Measurements from ENCODE around the gene RNF10.
"Not testable (repeated sequence)": the region's sequence is repeated elsewhere in the genome, so short reads cannot be mapped to it uniquely, and the experiment has no call there.

RNF10 gene

DNA sequence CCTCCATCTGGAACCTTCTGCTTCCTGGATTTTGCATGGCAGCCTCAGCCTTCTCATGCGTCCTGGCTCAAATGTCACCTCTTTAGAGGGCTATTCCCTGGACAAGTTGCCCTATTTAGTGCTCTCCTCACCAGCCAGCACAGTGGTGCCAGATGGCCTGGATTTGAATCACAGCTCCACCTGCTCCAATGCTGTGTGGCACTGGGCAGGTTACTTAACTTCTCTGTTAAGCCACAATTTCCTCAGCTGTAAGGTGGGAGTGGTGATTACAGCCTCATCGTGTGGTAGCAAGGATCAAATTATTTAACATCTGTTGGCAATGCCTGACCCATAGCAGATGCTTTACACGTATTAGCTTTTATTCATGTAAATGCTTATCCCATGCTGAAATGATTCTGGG, 63.7 kb downstream of the RNF10 start:
- H3K9me3 ChIP-seq (ENCODE audit: control insufficient read depth, insufficient read depth, low read length): no peaks in the 10 kb centered on the region
- no peak for TF ChIP-seq EZH2phosphoT487 (IDR thresholded peaks at IDR 0.05; ENCODE audit: borderline replicate concordance, low read length)
- TF ChIP-seq CTCF (IDR thresholded peaks at IDR 0.05; ENCODE audit: low read depth, low read length, poor library complexity, severe bottlenecking): no peak
- H4K20me1 ChIP-seq (ENCODE audit: control insufficient read depth, insufficient read depth, low read depth, low read length): no peaks in the 10 kb centered on the region
- no peaks in the 10 kb centered on the region for H3K4me1 ChIP-seq (ENCODE audit: control insufficient read depth, low read length)
- no peaks in the 10 kb centered on the region for H3K79me2 ChIP-seq (ENCODE audit: control insufficient read depth, low read length)
- H3K36me3 ChIP-seq (ENCODE audit: control insufficient read depth, low read length): no peaks in the 10 kb centered on the region
- H3K27ac ChIP-seq (ENCODE audit: low read depth, low read length): no peak overlapping the region
- H3K4me3 ChIP-seq (ENCODE audit: low read length): no peak overlapping the region
- H3F3A ChIP-seq (ENCODE audit: control insufficient read depth, insufficient read depth): no peaks in the 10 kb centered on the region
- H3K4me2 ChIP-seq (ENCODE audit: low read length): no peak overlapping the region
- H3K9me2 ChIP-seq (replicated peaks; ENCODE audit: control insufficient read depth, low read length): no peaks in the 10 kb centered on the region
- H3K27me3 ChIP-seq (ENCODE audit: control insufficient read depth, low read length): peaks cover 29% of the 10 kb centered on the region

DNA sequence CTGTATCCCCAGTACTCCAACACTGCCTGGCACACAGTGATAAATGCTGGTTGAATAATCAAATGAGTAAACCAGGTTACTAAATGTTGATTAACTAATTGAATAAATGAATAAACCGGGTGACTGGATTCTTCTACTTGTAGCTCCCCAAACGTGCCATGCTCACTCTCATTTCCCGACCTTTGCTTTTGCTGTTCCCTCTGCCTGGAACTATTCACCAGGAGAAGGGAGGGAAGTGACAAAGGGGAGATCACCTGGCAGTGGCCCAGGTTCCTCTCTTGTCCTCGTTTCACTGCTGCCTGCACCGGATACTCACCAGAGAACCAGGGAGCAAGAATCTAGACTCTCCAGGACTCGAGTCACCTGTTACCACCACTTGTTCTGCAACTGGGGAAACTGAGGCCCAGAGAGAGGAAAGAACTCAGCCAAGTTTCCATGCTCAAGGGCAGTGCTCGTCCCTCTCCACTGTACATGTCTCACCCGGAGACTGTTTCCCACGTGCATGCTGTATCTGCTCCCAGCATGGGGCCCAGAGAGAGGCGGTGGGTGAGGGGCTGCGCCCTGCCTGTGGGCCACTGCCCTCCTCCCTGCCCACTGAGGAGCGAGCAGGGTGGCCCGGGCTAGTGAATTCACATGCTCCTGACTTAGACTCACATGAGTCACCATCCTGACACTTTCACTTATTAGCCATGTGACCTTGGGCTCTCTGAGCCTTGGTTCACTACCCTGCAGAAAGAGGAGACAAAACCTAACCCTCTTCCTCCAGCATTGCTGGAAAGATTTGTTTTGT, 64.7 kb downstream of the RNF10 start:
- no peaks in the 10 kb centered on the region for H3K9me3 ChIP-seq (ENCODE audit: control insufficient read depth, insufficient read depth, low read length)
- no peak overlapping the region for H3K4me3 ChIP-seq (ENCODE audit: low read length)
- H3K79me2 ChIP-seq (ENCODE audit: control insufficient read depth, low read length): no peaks in the 10 kb centered on the region
- no peak overlapping the region for H3K27ac ChIP-seq (ENCODE audit: low read depth, low read length)
- no peaks in the 10 kb centered on the region for H3K36me3 ChIP-seq (ENCODE audit: control insufficient read depth, low read length)
- no peaks in the 10 kb centered on the region for H3K4me1 ChIP-seq (ENCODE audit: control insufficient read depth, low read length)
- H3F3A ChIP-seq (ENCODE audit: control insufficient read depth, insufficient read depth): no peaks in the 10 kb centered on the region
- H3K9me2 ChIP-seq (replicated peaks; ENCODE audit: control insufficient read depth, low read length): no peaks in the 10 kb centered on the region
- no peaks in the 10 kb centered on the region for H4K20me1 ChIP-seq (ENCODE audit: control insufficient read depth, insufficient read depth, low read depth, low read length)
- H3K4me2 ChIP-seq (ENCODE audit: low read length): no peak overlapping the region
- peaks cover 29% of the 10 kb centered on the region for H3K27me3 ChIP-seq (ENCODE audit: control insufficient read depth, low read length)
- no peak for TF ChIP-seq EZH2phosphoT487 (IDR thresholded peaks at IDR 0.05; ENCODE audit: borderline replicate concordance, low read length)
- TF ChIP-seq CTCF (IDR thresholded peaks at IDR 0.05; ENCODE audit: low read depth, low read length, poor library complexity, severe bottlenecking): no peak

DNA sequence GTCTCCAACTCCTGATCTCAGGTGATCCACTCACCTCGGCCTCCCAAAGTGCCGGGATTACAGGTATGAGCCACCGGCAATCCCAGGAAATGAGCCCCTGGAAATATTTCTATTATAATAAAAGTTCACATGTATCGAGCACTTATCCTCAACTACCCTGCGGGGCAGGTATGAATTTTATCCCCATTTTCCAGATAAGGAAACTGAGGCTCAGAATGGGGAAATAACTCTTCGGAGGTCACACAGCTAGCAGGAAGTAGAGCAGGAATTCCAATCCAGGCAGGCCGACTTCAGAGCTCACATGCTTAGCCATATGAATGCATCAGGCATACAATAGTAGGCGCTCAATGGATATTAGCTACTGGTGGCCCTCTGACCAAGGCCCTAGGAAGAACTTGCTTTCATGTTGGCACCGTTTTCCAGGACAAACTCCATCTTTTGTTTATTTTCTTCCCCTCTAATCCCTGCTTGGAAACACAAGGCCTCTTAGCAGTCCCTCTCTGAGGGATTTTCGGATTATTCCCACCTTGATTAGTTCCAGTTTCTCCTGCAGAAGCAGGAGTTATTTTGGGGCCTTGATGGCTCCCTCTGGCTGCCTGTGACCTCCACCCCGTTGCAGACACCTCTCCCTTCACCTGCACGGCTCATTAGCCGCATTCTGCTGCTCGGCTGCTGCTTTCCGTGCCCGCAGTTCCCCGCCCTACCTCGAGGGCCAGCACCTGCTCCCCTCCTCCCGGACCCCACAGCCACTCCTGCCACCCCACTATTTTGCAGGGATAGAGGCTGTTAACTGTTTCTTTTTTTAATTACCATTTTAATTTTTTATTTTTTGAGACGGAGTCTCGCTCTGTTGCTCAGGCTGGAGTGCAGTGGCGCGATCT, 65.8 kb downstream of the RNF10 start:
- Histone ChIP-seq H3F3A (ENCODE audit: control insufficient read depth, insufficient read depth) (no peaks in the 10 kb centered on the region), H3K27ac (ENCODE audit: low read depth, low read length) (no peak overlapping the region), H3K36me3 (ENCODE audit: control insufficient read depth, low read length) (no peaks in the 10 kb centered on the region), H3K4me1 (ENCODE audit: control insufficient read depth, low read length) (no peaks in the 10 kb centered on the region), H3K79me2 (ENCODE audit: control insufficient read depth, low read length) (no peaks in the 10 kb centered on the region), H3K27me3 (ENCODE audit: control insufficient read depth, low read length) (peaks cover 29% of the 10 kb centered on the region), H3K9me3 (ENCODE audit: control insufficient read depth, insufficient read depth, low read length) (no peaks in the 10 kb centered on the region), H3K9me2 (replicated peaks; ENCODE audit: control insufficient read depth, low read length) (no peaks in the 10 kb centered on the region), H3K4me3 (ENCODE audit: low read length) (no peak overlapping the region), H3K4me2 (ENCODE audit: low read length) (no peak overlapping the region), H4K20me1 (ENCODE audit: control insufficient read depth, insufficient read depth, low read depth, low read length) (no peaks in the 10 kb centered on the region)
- TF ChIP-seq EZH2phosphoT487 (IDR thresholded peaks at IDR 0.05; ENCODE audit: borderline replicate concordance, low read length): no peak
- TF ChIP-seq CTCF (IDR thresholded peaks at IDR 0.05; ENCODE audit: low read depth, low read length, poor library complexity, severe bottlenecking): no peak

DNA sequence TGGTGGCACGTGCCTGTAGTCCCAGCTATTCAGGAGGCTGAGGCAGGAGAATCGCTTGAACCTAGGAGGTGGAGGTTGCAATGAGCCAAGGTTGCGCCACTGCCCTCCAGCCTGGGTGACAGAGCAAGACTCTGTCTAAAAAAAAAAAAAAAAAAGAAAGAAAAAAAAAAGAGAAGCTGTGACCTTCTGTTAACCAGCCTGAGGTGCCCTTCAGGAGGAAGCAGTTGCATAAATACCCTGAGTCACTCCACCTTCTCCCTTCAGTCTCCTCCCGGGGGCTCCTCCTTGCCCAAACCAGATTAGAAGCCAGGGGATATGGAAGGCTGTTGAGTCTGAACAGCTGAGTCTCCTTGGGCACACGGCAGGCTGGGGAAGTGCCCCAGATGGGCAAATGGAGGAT, 68.3 kb downstream of the RNF10 start:
- H3K79me2 ChIP-seq (ENCODE audit: control insufficient read depth, low read length); H3K9me2 ChIP-seq (replicated peaks; ENCODE audit: control insufficient read depth, low read length); H3K4me2 ChIP-seq (ENCODE audit: low read length); H3K27ac ChIP-seq (ENCODE audit: low read depth, low read length); H3K4me1 ChIP-seq (ENCODE audit: control insufficient read depth, low read length); H3K36me3 ChIP-seq (ENCODE audit: control insufficient read depth, low read length); H3K9me3 ChIP-seq (ENCODE audit: control insufficient read depth, insufficient read depth, low read length); H3K4me3 ChIP-seq (ENCODE audit: low read length); H4K20me1 ChIP-seq (ENCODE audit: control insufficient read depth, insufficient read depth, low read depth, low read length); H3F3A ChIP-seq (ENCODE audit: control insufficient read depth, insufficient read depth): not testable (repeated sequence)
- H3K27me3 ChIP-seq (ENCODE audit: control insufficient read depth, low read length): peaks cover 22% of the 10 kb centered on the region

Data from DOHH2 (cell line).